Embryonic facial prominence (tissue), 1 donor: ENCODE results near the gene APC2.
"Not testable (repeated sequence)": the region's sequence is repeated elsewhere in the genome, so short reads cannot be mapped to it uniquely, and the experiment has no call there.

ENCODE experiments used
- DNase-seq: peaks from one replicate; pipeline ENCODE4 v3.0.0-alpha.2; 2016; ENCODE audit errors: extremely low spot score

The APC2 gene

DNA sequence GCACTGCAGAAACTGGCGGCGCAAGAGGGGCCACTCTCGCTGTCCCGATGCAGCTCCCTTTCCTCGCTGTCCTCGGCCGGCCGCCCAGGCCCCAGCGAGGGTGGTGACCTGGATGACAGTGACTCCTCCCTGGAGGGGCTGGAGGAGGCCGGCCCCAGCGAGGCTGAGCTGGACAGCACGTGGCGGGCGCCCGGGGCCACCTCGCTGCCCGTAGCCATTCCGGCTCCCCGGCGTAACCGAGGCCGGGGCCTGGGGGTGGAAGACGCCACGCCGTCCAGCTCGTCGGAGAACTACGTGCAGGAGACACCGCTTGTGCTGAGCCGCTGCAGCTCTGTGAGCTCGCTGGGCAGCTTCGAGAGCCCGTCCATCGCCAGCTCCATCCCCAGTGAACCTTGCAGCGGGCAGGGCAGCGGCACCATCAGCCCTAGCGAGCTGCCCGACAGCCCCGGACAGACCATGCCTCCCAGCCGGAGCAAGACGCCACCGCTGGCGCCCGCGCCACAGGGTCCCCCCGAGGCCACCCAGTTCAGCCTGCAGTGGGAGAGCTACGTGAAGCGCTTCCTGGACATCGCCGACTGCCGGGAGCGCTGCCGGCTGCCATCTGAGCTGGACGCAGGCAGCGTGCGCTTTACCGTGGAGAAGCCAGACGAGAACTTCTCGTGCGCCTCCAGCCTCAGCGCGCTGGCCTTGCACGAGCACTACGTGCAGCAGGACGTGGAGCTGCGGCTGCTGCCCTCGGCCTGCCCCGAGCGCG, 16.7 kb downstream of the APC2 start:
- DNase-seq = no peak

DNA sequence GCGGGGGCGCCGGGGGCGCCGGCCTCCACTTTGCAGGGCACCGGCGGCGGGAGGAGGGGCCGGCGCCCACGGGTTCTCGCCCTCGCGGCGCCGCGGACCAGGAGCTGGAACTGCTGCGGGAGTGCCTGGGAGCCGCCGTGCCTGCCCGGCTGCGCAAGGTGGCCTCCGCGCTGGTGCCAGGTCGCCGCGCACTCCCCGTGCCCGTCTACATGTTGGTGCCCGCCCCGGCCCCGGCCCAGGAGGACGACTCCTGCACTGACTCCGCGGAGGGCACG, 17.2 kb downstream of the APC2 start:
- DNase-seq = no peak

DNA sequence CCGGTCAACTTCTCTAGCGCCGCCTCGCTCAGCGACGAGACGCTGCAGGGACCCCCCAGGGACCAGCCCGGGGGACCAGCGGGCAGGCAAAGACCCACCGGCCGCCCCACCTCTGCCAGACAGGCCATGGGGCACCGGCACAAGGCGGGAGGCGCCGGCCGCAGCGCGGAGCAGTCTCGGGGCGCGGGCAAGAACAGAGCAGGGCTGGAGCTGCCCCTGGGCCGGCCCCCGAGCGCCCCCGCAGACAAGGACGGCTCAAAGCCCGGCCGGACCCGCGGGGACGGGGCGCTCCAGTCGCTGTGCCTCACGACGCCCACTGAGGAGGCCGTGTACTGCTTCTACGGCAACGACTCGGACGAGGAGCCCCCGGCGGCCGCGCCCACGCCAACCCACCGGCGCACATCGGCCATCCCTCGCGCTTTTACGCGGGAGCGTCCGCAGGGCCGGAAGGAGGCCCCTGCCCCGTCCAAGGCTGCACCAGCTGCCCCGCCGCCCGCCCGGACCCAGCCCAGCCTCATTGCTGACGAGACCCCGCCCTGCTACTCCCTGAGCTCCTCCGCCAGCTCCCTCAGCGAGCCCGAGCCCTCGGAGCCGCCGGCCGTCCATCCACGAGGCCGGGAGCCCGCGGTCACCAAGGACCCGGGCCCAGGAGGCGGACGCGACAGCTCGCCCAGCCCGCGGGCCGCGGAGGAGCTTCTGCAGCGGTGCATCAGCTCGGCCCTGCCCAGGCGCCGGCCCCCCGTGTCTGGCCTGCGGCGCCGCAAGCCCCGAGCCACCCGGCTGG, 17.8 kb downstream of the APC2 start:
- no peak for DNase-seq

DNA sequence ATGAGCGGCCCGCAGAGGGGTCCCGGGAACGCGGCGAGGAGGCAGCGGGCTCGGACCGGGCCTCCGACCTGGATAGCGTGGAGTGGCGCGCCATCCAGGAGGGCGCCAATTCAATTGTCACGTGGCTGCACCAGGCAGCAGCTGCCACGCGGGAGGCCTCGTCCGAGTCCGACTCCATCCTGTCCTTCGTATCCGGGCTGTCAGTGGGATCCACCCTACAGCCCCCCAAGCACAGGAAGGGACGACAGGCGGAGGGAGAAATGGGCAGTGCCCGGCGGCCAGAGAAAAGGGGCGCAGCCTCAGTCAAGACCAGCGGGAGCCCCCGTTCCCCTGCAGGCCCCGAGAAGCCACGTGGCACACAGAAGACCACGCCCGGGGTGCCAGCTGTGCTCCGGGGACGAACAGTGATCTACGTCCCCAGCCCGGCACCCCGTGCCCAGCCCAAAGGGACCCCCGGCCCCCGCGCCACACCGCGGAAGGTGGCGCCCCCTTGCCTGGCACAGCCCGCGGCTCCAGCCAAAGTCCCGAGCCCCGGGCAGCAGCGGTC, 18.4 kb downstream of the APC2 start:
- no peak for DNase-seq

DNA sequence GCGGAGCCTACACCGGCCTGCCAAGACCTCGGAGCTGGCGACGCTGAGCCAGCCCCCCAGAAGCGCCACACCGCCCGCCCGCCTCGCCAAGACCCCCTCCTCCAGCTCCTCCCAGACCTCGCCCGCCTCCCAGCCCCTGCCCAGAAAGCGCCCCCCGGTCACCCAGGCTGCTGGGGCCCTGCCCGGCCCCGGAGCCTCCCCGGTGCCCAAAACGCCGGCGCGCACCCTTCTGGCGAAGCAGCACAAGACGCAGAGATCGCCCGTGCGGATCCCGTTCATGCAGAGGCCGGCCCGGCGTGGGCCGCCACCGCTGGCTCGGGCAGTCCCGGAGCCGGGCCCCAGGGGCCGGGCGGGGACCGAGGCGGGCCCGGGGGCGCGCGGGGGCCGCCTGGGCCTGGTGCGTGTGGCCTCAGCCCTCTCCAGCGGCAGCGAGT, 18.9 kb downstream of the APC2 start:
- DNase-seq = no peak

DNA sequence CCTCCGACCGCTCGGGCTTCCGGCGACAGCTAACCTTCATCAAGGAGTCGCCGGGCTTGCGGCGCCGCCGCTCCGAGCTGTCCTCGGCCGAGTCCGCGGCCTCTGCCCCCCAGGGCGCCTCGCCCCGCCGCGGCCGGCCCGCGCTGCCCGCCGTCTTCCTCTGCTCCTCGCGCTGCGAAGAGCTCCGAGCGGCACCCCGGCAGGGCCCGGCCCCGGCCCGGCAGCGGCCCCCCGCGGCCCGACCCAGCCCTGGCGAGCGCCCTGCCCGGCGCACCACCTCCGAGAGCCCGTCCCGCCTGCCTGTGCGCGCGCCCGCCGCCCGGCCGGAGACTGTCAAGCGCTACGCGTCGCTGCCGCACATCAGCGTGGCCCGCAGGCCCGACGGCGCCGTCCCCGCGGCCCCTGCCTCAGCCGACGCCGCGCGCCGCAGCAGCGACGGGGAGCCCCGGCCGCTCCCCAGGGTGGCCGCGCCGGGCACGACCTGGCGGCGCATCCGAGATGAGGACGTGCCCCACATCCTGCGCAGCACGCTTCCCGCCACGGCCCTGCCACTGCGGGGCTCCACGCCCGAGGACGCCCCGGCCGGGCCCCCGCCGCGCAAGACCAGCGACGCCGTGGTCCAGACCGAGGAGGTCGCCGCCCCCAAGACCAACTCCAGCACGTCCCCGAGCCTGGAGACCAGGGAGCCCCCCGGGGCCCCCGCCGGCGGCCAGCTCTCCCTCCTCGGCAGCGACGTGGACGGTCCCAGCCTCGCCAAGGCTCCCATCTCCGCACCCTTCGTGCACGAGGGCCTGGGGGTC, 19.5 kb downstream of the APC2 start:
- no peak for DNase-seq

DNA sequence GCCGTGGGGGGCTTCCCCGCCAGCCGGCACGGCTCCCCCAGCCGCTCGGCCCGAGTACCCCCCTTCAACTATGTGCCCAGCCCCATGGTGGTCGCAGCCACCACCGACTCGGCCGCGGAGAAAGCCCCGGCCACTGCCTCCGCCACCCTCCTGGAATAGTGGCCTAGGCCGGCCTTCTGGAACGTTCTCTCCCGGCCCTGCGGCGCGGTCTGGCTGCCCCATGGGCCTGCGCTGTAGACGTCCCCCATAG, 20.1 kb downstream of the APC2 start:
- no peak for DNase-seq

DNA sequence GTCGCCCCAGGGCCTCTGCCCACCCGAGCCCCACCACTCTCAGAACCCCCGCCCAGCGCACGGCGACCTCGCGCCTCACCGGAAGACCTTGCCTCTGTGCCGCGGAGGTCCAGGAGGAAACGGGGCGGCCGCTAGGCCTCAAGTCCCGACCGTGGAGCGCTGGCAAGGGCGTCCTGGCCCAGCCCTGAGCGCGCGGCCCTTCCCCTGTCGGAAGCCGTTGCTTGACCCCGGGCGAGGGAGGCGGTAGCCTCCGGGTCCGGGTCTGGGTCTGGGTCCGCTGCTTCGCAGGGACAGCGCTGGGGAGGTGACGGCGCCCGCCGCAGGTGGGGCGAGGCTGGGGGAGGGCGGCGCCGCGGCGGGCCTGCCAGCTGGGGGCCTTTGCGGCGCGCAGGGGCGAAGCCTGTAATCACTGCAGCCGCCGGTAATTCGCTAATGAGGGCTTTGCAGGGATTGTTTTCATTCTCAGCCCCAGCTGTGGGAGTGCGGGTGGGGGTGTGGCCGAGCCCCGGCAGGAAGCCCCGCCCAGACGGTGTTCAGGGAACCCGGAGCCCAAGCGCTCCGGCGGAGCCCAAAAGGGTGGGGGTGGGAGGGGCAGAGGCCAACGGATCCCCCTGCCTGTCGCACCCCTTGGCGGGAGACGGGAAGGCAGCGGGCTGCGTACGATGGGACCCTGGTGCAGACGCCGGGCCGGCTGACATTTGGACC, 20.5 kb downstream of the APC2 start:
- DNase-seq = no peak

DNA sequence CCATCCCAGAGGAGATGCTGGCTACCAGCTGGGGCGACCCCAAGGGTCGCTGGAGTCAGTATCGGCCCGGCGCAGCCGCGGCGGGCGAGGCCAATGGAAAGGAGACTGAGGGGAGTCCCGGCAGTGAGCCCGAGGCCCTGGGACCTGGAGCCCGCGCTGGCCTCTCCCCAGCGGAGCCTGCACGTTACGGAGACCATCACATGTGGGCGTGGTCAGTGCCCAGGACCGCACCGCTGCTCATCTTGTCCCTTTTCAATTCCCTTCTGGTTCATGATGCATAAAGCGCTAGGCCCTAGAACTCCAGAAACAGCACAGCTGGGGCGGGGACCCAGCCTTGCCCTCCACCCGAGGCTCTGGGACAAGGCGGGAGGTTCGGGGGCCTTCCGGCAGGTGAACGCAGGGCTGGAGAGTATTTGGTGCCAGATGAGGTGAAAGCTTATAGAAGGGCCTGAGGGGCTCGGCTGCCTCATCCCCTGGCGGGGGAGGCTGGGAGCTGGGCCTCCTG, 21.1 kb downstream of the APC2 start:
- DNase-seq = no peak

DNA sequence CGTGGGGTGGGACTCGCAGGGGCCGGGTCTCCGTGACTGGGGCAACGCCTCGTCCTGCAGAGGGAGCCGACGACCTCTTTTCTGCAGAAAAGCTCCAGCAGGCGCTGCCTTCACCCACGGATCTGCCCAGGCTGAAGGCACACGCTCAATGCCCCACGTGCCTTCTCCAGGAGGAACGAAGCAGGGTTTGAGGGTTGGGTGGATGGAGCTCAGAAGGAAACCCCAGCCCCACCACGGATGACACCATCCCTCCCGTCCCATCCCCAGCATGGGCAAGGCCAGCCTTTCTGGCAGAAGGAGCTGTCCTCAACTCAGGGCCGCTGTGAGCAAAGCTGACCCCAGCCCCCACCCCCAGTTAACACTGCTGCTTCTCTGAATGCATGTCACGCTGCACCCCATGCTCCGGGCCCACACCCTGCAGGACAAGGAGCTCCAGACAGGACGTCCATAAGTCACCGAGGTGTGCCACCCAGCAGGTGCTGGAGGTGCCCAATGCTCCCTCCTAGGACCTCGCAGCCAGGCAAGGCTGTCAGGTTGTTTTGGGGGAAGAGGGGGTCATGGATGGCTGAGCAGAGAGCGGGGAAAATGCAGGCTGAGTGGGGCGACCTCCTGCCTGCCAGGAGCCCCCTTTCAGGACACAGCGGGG, 21.7 kb downstream of the APC2 start:
- no peak for DNase-seq

DNA sequence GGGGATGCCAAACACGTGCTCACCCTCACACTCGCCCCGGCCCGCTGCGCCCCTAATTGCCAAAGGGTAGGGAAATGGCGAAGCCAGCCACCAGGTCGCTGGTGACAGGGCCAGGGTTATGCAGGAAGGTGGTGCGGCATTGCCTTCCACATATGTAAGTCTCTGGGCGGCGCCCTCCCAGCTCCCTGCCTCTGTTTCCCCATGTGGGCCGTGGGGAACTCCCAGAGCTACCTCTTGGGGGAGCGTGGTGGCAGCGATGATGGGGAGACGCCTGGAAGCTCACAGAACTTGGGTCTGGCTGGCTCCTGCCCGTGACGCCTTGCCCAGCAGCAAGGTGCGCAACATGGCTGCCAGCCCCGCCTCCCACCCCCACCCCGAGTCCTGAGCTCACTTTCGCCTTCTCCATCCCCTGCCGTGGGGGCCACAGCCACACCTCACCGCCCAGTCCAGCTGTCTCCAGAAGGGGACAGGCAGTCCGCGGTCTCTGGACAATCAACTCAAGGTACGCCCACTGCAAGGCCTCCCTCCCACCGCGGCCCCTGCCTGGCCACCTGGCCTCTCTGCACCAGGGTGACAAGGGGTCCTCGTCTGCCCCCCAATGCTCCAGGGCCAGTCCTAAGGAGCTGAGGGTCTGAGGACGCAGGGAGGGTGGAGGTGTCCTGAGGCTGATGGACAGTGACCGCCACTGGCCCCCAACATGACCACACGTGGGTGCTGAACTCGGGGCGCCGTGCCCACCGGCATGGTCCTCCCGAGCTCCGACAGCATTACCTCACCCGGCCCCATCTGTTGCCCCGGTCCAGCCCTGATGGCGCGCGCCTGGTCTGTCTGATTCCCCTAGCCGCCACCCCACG, 22.5 kb downstream of the APC2 start:
- no peak for DNase-seq

DNA sequence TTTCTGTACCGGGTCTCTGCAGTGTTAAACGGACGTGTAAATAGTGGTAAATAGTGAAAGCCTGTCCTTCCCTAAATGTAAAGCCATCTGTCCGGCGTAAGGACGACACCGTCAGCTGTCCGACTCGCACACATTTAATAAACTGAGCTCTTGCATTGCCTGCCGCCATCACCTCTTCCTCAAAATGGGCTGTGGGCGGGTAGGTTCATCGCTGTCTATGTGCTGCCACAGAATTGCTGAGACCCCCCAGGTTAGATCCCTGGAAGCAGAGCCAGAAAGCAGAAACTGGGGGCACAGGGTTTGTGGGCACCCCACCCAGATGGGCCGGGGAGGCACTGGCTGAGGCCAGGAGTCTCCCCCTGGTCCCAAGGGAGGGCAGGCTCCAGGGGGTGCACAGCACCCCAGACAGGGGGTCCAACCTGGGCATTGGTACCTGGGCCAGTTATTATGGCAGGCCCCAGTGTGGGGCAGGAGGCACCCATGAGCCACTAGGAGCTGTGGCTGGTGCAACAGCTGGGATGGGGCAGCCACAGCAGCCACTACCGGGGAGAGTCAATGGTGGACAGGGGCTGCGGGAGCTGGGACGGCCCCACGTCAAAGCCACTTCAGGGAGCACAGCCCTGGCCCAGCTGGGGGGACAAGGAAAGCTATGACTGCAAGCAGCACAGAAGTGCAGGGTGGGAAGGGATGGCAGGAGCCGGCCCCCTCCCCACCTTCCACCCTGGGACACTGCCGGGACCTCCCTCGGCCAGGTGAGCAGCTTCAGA, 23.3 kb downstream of the APC2 start:
- no peak for DNase-seq

DNA sequence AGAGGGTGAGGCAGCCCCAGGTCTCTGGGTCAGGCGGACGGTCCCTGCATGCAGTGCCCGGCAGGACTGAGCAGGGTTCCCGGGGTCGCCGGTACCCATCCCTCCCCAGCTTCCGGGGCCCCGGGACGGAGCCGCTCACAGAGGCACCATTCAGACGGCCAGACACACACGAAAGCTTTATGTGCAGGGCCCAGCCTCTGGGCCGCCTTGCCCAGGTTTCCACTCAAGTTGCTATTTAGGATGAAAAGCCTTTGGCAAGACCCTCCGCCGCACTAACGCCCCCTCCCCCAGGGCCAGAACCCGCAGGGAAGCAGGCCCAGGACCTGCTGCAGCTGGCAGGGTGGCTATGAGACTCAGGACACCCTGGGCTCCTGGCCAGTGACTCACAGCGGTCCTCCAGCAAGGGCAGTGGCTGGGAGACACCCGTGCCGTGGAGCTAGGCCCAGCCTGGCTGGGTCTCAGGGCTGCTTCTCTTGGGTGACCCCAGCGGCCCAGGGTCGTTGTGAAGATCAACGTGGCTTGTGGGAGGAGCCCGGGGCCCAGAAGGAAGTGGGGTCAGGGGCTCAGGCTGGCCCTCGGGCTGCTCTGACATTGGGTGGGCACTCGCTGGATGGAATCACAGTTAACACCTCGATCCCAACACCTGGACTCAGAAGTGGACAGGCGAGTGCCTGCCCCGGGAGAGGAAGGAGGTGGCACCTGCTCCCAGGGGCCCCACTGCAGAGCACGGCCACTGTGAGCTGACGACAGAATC, 24.3 kb downstream of the APC2 start:
- no peak for DNase-seq

DNA sequence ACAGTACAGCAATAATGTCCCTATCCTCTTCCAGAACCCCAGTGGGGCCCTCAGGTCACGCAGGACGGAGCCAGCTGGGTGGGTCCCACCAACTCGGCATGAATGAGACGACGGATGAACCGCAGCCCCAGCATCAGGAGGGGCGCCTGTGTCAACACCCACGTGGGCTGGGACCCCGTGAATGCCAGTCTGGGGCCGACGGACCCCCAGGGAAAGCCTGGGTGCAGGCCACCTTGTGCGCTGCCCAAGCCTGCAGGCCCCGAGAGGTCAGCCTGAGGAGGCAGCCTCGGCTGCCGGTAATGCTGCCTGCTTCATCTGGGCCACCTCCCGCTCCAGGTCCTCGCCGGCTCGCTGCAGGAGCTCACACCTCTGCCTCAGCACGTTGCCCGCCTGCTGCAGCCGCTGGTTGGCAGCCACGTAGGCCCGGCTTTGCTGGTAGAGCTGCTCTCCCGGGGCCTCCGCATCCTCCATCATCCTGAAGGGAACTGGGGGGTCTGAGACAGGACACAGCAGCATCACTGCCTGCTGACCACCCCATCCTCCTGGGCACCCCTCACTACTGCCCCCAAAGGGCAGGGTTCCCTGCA, 24.9 kb downstream of the APC2 start:
- no peak for DNase-seq

DNA sequence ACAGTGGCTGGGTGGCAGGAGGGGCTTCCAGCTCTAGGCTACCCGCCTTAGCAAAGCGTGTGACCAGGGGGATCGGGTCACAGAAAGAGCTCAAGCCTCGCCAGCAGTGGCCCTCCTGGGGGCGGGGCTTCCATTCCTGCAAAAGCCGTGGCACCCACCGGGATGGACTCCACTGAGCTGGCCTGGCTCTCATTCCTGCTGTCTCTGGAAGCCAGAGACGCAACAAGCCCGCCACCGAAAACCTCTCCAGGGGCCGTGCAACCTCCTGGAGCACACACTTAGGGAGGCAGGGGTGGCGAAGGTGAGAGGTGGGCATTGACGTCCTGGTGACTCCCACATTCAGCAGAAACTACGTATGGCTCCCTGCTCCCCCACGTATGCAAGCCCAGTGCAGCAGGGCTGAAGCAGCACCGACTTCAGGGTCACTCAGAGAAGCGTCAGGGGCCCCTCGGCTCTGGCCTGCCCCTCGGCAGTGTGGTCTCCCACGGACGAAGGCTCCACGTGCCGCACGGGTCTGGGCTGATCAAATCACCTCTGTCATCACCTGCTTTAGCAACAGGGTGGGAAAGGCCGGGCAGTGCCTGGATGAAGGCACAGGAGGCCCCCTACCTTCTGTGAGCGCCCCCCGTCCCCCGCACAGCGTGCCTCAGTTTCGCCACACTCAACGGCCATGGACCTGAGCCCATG, 26.0 kb downstream of the APC2 start:
- no peak for DNase-seq

DNA sequence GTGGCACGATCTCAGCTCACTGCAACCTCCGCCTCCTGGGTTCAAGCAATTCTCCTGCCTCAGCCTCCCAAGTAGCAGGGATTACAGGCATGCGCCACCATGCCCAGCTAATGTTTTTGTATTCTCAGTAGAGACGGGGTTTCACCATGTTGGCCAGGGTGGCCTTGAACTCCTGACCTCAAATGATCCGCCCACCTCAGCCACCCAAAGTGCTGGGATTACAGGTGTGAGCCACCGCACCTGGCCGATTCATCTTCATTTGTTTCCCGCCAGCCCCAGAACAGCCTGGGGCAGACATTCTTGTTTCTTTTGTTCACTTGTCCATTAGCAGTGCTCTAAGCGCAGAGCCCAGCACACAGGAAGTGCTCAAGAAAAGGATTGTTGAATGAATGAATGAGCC, 27.1 kb downstream of the APC2 start:
- not testable (repeated sequence) for DNase-seq

DNA sequence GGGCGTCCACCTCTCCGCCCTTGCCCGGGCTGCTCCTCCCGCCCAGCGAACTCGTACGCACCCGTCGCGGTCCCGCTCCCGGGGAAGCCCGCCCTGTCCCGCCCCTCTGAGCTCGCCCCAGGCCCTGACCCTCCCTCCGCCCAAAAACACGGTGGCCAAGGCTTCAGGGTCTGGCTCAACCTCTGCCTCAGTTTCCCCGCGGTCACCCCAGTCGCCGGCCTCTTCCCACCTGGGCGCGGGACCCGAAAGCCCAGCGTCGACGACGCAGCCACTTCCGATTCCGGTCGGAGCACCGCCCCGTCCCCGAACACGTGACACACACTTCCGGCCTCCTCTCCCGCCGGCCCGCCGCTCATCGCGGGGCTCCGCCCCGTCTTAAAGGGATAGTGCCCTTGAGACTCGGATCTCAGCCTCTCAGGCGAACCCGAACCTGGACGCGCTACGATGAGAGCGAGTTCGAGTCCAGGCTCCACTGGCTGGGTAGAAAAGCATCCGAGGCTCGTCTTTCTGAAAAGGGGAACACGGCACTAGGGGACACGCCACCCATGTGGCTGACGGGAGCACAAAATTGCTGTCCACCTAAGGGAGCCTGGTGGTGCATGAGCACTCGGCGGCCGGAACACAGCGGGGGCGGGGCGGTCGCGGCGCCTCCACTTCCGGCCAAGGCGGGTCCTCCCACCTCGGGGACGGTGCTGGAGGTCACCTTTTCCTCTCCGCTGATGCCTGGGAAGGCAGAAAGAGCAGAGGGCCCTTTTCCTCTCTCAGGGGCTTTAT, 29.2 kb downstream of the APC2 start, which contains the start of gene C19orf25:
C19orf25 (minus strand) TSS at position 282 of the 774 bp plus-strand sequence. CDS start 312 bp downstream, outside the sequence.
- peak; percentile 90 for DNase-seq
